GM21447 (cell line): ENCODE data around the gene CYP2J2.
"Not testable (repeated sequence)": the region's sequence is repeated elsewhere in the genome, so short reads cannot be mapped to it uniquely, and the experiment has no call there.

Experiments
- ATAC-seq: cut with Tn5 transposase; IDR thresholded peaks from one replicate; pipeline ENCODE4 v1.9.1; 2021; ENCODE audit not compliant: unreplicated experiment

CYP2J2 gene, protein sequence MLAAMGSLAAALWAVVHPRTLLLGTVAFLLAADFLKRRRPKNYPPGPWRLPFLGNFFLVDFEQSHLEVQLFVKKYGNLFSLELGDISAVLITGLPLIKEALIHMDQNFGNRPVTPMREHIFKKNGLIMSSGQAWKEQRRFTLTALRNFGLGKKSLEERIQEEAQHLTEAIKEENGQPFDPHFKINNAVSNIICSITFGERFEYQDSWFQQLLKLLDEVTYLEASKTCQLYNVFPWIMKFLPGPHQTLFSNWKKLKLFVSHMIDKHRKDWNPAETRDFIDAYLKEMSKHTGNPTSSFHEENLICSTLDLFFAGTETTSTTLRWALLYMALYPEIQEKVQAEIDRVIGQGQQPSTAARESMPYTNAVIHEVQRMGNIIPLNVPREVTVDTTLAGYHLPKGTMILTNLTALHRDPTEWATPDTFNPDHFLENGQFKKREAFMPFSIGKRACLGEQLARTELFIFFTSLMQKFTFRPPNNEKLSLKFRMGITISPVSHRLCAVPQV

DNA sequence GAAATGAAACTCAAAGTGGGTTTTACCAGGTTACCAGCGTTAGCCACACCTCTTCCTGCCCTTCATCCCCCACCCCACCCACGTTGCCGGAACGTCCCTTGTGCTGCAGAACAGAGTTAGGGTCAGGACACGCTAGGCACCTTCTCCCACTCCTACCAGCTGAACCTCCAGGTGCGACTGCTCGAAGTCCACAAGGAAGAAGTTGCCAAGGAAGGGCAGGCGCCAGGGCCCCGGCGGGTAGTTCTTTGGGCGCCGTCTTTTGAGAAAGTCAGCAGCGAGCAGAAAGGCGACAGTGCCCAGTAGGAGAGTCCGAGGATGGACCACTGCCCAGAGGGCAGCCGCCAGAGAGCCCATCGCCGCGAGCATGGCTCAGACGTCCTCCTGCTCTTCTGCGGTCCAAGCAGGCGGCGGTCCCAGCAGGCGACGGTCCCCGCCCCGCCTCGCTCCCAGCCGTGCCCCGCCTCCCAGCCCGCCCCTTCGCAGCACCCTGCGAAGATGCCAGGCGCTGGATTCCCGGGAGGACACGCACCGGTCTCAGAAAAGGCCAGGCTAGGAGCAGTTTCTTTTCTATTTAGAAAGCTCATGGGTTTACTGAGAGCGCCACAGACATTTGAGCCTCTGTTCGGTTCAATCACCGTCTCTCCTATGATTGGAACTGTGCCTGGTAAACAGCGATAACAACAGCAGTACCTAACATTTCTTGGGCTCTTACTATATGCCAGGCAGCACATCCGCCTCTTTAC is at the start of gene CYP2J2:
Gene CYP2J2, minus strand, starts transcription at position 393 of the 743 bp plus-strand sequence. Its CDS starts 27 bp downstream, at position 366.
- ATAC-seq, result peak; percentile 77

DNA sequence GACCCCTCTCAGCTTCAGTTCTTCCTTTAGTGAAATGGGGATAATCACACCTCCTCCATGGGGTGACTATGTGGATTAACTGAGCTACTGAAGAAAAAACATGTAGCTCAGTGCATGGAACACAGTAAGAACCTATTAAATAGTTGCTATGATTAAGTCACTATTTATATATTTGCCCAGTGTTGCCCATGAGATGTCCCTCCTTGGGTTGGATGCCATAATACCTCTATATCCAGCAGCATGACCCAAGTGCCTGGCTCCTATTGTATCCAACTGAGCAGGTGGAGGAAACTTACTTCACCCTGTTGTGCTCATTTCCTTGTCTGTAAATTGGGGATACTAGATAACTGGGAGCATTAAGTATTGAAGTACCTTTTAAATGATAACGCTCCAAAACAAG is 47.1 kb upstream of the CYP2J2 start:
- no peak for ATAC-seq

GRCh38 chr1:59972216-59972927 is 45.8 kb upstream of the CYP2J2 start:
- no peak for ATAC-seq

DNA sequence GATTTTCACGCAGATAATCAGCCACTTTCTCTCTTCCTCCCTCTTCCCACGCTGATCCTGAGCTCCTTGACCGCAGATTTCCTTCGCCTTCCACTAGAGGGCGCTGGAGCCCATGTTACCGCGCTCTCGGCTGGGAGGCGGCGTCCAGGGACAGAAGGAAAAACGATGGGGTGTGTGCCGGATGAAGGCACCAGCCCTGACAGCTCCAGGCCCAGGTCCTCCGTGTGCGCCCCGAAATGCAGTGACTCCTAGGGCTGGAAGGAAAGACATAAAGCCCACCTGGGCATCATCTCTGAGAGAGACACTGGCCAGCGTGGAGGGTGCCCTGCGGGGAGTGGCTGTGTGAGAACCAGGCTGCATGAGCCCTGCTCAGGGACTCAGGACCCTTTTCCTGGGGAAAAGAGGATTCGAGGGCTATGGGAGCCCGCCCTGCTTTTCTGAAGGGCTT is 44.9 kb upstream of the CYP2J2 start:
- ATAC-seq, result peak; percentile 72

DNA sequence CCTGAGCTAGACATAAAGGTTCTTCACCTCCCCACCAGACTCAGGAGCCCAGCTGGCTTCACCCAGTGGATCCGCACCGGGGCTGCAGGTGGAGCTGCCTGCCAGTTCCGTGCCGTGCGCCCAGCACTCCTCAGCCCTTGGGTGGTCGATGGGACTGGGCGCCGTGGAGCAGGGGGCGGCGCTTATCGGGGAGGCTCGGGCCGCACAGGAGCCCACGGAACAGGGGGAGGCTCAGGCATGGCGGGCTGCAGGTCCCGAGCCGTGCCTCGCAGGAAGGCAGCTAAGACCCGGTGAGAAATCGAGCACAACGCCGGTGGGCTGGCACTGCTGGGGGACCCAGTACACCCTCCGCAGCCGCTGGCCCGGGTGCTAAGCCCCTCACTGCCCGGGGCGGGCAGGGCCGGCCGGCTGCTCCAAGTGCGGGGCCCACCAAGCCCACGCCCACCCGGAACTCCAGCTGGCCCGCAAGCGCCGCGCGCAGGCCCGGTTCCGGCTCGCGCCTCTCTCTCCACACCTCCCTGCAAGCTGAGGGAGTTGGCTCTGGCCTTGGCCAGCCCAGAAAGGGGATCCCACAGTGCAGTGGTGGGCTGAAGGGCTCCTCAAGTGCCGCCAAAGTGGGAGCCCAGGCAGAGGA is 43.1 kb upstream of the CYP2J2 start:
- not testable (repeated sequence) for ATAC-seq

GRCh38 chr1:59968746-59969145 is 42.2 kb upstream of the CYP2J2 start:
- not testable (repeated sequence) for ATAC-seq

DNA sequence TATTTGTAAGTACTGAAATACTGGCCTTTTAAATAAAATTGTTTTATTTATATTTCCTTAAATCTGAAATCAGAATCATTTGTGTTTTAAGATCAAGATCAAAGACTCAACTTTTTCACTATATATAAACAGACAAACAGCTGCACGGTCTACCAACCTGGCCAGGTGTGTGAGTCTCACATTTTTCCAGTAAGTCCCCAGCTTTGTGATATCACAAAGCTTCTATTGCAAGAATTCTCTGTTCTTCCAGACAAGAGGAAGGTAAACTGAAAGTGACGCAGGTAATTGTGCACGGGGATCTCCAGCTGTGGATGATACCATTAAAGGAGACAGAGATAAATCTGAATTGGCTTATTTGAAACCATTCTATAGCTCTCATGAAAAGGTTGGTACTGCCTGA is 41.2 kb upstream of the CYP2J2 start:
- ATAC-seq, result no peak

GRCh38 chr1:59967141-59967697 is 40.6 kb upstream of the CYP2J2 start:
- ATAC-seq, result no peak

- no peak for ATAC-seq
Measured at GRCh38 chr1:59952065-59952464, 25.5 kb upstream of the CYP2J2 start.

GRCh38 chr1:59949648-59950047 is 23.1 kb upstream of the CYP2J2 start:
- ATAC-seq, result no peak

DNA sequence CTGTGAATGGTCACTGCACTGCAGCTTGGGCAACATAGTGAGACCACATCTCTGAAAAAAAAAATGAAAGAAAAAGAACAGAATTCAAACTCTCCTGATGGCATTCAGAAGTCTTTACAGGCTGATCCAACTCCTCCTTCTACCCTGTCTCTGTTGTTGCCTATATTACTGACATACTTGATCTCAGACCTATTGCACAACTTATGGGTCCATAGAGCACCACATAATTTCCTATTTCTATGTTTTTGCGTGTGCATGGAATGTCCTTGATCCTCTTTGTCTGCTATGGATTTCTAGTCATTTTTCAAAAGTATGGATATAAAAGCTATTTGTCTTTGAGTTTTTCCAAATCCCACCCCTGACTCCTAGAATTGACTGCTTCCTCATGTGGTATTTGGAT is 22.4 kb upstream of the CYP2J2 start:
- no peak for ATAC-seq

GRCh38 chr1:59947047-59947938 is 20.7 kb upstream of the CYP2J2 start:
- ATAC-seq, result peak; percentile 90

DNA sequence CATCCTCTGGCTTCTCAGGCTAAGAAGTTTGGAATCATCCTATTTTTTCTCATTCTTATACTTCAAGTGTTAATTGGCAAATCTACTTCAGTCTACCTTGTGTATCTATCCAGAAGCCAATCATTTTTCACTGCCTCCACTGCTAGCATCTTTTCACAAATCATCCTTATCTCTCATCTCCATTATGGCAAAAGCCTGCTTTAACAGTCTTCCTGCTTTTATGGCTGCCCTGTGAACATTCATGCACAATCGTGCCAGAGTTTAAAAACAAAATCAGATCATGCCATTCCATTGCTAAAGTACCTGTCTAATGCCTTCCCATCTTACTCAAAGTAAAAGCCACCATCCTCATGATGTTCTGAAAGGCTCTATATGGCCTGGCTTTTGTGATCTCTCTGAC is 19.2 kb upstream of the CYP2J2 start:
- no peak for ATAC-seq

GRCh38 chr1:59939393-59939792 is 12.8 kb upstream of the CYP2J2 start:
- ATAC-seq, result no peak

DNA sequence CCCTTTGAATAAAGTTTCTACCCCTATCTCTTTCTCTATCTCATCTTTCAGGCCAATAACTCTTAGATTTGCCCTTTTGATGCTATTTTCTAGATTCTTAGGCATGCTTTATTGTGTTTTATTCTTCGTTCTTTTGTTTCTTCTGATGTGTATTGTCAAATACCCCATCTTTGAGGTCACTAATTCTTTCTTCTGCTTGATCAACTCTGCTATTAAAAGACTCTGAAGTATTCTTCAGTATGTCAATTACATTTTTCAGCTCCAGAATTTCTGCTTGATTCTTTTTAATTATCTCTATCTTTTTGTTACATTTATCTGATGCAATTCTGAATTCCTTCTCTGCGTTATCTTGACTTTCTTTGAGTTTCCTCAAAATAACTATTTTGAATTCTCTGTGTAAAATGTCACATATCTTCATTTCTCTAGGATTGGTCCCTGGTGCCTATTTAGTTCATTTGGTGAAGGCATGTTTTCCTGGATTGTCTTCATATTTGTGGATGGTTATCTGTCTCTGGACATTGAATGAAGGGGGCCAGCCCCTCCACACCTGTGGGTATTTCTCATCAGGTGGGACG is 11.2 kb upstream of the CYP2J2 start:
- no peak for ATAC-seq

- ATAC-seq, result no peak
Measured at GRCh38 chr1:59936358-59936821, 9.8 kb upstream of the CYP2J2 start.

DNA sequence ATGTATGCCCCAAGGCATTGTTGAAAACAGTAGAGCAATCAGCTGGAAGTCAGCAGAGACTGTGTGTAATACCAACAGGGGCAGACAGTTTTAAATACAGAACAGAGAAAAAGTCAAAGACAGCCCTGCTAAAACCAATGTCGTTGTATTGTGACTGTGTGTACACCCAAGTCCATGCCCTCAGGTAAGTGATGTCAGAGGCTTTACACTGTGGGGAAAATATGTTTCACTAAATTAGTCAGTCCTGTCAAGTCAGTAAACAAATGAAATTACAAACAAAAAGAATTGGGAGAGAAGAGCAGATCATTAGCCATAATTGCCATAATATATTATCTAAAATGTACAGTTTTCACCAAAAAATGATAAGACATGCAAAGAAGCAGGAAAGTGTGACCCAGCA is 2.4 kb upstream of the CYP2J2 start:
- ATAC-seq, result no peak

DNA sequence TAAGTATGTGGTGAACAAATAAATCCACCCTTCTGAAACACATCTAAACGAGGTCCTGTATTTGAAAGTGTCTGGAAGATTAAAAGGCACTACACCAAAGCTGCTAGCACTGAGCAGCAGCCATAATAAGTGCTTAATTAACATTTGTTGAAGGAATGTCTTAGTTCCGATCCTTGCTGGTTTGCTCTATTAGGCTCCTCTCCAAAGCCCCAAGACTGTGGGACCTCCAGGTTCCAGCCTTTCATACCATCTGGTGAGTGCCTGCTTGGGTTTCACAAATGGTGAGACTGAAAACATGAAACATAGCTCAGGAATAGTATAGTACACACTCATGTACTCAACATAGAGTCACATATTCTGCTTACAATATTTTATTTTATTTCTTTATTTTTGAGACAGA is 640 bp upstream of the CYP2J2 start:
- no peak for ATAC-seq

GRCh38 chr1:59924653-59925052 is 1.9 kb downstream of the CYP2J2 start:
- ATAC-seq, result no peak
